ENCODE measurements around the gene UQCRHL.
"Not testable (repeated sequence)": the region's sequence is repeated elsewhere in the genome, so short reads cannot be mapped to it uniquely, and the experiment has no call there.

Gene UQCRHL

DNA sequence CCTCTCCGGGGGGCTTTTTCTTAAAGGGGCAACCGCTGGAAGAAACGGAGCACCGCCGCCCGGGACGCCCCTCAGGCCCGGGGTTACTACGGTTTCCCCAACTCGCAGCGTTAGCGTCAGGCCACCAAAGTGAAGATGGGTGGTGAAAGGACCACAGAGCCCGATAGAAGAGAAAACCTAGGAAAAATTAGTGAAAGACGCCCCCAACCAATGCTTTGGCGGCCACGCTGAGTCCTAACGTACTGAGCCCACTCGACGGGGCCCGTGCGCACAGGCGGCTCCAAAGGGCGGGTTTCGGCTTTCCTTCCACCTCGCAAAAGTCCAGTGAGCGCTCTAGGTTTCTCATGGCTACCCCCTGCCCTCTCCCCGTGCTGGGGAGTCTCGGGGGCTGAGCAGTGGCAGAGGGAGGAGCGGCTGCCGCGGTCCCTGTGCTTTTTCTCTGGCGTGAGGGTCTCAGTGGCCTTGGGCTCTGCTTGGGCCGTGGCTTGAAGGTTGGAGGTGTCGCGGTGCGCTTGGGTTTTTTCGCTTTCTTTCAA, 27.8 kb upstream of the UQCRHL start:
- DNase-seq, result peak in 1 of 5 experiments; percentile 28

- DNase-seq, result peak; percentile 76 to 95 (median 83)
These were observed 27.2 kb upstream of the UQCRHL start for GRCh38 chr1:15834406-15835204.

- no peak for DNase-seq
These were observed 26.5 kb upstream of the UQCRHL start for GRCh38 chr1:15833842-15834405.

DNA sequence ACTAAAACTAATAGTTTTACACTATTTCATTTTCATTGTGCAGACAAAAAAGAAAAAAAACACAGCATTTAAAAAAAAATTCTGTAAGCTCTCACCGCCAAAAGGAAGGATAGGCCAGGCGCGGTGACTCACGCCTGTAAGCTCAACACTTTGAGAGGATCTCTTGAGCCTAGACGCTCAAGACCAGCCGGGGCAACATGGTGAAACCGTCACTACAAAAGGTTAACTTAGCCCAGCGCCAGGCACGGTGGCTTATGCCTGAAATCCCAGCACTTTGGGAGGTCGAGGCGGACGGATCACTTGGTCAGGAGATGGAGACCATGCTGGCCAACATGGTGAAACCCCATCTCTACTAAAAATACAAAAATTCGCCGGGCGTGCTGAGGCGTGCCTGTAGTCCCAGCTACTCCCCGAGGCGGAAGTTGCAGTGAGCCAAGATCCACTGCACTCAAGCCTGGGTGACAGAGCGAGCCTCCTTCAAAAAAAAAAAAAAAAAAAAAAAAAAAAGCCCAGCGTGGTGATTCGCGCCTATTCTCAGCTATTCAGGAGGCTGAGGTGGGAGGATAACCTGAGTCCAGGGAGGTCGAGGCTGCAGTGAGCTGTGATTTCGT, 25.7 kb upstream of the UQCRHL start:
- peak in 4 of 5 experiments; percentile 26 to 88 (median 48) for DNase-seq

- DNase-seq, result no peak
These were observed 22.8 kb upstream of the UQCRHL start for GRCh38 chr1:15830258-15830657.

DNA sequence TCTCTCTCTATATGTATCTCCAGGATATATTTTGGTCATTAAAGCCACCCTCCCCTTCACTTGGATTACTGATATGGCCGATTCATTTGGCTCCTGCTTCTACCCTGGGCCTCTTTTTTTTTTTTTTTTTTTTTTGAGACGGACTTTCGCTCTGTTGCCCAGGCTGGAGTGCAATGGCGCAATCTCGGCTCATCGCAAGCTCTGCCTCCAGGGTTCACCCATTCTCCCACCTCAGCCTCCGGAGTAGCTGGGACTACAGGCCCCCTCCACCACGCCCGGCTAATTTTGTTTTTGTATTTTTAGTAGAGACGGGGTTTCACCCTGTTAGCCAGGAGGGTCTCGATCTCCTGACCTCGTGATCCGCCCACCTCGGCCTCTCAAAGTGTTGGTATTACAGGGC, 21.5 kb upstream of the UQCRHL start:
- not testable (repeated sequence) for DNase-seq

GRCh38 chr1:15827567-15827966, 20.1 kb upstream of the UQCRHL start:
- not testable (repeated sequence) for DNase-seq

- DNase-seq, result no peak
These were observed 19.5 kb upstream of the UQCRHL start for GRCh38 chr1:15826810-15827507.

GRCh38 chr1:15825800-15826199, 18.4 kb upstream of the UQCRHL start:
- DNase-seq, result no peak

DNA sequence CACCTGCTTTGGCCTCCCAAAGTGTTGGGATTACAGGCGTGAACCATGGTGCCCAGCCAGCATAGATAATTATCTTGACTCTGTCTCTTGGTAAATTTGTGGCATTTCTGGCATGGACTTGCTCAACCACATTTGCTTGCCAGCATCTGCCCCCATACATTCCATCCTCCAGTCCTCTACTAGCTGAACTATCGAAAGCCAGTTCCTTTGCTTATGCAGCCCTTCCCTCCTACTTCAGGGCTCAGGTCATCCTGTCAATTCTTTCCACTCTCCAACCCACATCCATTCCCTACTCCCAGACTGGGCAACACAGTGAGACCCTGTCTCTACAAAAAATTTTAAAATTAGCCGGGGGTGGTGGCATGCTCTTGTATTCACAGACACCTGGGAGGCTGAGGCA, 13.0 kb upstream of the UQCRHL start:
- no peak for DNase-seq

- no peak for DNase-seq
These were observed 9.2 kb upstream of the UQCRHL start for GRCh38 chr1:15816674-15817073.

DNA sequence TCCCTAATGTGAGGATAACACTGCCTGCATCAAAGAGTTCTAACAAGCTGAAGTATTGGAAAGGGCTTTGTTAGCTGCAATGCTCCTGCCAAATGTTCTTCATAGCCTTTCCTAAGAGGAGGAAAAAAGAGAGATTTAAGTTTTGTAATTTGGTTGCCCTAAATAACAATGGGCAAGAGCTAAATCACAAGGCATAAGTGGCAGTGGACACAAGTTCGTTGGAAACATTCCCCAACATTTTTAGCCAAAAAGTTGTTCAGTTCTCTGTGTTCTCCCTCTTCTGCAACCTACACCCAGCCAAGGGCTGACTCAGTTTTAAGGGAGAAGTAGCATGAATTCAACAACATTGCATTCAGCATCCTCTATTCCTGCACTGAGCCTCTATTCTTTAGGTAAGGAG, 2.6 kb upstream of the UQCRHL start:
- no peak for DNase-seq

- DNase-seq, result no peak
These were observed 1.5 kb upstream of the UQCRHL start for GRCh38 chr1:15808955-15809354.

- no peak for DNase-seq
These were observed 328 bp downstream of the UQCRHL start for GRCh38 chr1:15807121-15807520.

GRCh38 chr1:15804060-15804459, 3.4 kb downstream of the UQCRHL start:
- no peak for DNase-seq

- peak in 1 of 5 experiments; percentile 18 for DNase-seq
These were observed 4.1 kb downstream of the UQCRHL start for GRCh38 chr1:15803380-15803779.

- DNase-seq, result no peak
These were observed 5.0 kb downstream of the UQCRHL start for GRCh38 chr1:15802234-15802965.

DNA sequence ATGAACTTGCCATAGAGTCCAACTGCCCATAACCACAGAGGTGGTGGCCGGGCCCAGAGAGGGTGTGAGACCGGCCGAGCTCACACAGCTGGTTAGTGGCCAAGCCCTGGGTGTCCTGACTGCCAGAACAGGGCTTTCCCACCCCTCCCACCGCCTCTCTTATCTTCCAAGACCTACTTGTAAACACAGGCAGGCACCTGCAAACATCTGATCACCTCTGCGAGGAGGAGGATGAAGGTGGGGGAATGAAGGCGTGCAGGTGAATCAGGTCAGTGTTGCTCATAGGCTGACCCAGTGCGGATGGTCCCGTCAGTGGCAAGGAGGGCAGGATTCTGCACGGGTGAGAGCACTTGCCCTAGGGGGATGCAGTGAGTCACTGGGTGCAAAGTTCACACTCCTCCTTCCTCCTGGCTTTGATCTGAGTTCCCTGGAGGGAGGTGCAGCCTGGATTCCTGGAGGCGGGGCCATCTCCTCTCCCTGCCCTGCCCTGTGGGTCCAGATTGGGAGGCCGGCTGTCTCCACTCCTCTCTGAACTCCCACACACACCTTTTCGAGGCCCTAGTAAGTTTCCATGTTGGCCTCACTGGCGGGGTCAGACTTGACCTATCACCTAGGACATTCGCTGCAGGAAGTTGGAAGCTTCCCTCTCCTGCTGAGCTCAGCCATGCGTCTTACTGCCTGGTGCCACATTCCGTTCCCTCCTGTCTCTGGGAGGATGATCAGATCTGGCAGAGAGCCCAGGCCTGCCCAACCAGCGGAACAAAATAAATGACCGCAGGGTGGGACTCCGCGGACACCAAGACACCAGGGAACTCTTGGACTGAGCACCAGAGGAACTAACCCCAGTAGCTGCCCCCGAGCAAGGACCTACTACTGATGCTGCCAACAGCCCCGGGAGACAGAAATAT, 7.3 kb downstream of the UQCRHL start:
- DNase-seq, result no peak

- no peak for DNase-seq
These were observed 8.2 kb downstream of the UQCRHL start for GRCh38 chr1:15799004-15799867.

Data from T-helper 2 cell (primary cell).